GM12892 (cell line): ENCODE data around the gene HADHA.

Experiments
- POLR2A ChIP-seq: IDR thresholded peaks from 2 replicates; pipeline ENCODE4 v1.6.1; 2011; ENCODE audit warnings: low read depth, low read length, control low read depth
- POLR2AphosphoS5 ChIP-seq: IDR thresholded peaks from 2 replicates; pipeline ENCODE4 v1.6.1; 2011; ENCODE audit warnings: low read depth, low read length, control low read depth
- TAF1 ChIP-seq: IDR thresholded peaks from 2 replicates; pipeline ENCODE4 v1.6.1; 2011; ENCODE audit warnings: low read depth, mild to moderate bottlenecking, control low read depth, low read length, borderline replicate concordance

DNA sequence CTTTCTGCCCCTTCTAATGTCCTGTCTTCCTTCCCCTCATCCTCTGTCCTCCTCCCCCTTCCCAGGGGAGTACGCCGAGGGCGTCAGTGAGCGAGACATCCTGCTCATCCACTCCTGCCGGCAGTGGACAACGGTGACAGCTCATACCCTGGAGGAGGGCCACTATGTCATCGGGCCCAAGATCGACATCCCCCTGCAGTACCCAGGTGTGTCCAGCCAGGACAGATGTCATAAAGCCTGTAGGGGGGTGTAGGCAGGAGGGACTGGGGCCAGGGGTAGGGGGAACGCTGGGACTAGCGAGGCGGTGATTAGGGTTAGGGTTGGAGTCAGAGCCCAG, 68.2 kb downstream of the HADHA start:
- no peak for TF ChIP-seq POLR2AphosphoS5
- TF ChIP-seq POLR2A: no peak
- TF ChIP-seq TAF1: no peak
